HG03342 (cell line): ENCODE measurements around the gene ACSL3.
A peak's percentile ranks its signal among the peaks of the same experiment; 100 is the strongest.

Experiments used
- ATAC-seq: cut with Tn5 transposase; IDR thresholded peaks from one replicate; pipeline ENCODE4 v1.9.1; 2021; ENCODE audit warnings: mild to moderate bottlenecking, moderate library complexity; ENCODE audit not compliant: unreplicated experiment

Gene ACSL3

GRCh38 chr2:222939208-222939856, 78.5 kb downstream of the ACSL3 start:
- peak; percentile 84 for ATAC-seq

GRCh38 chr2:222939979-222940378, 79.1 kb downstream of the ACSL3 start:
- no peak for ATAC-seq

GRCh38 chr2:222941510-222942032, 80.7 kb downstream of the ACSL3 start:
- no peak for ATAC-seq

- ATAC-seq, result no peak
Observed at GRCh38 chr2:222942561-222942960, 81.7 kb downstream of the ACSL3 start.

GRCh38 chr2:222942977-222943376, 82.1 kb downstream of the ACSL3 start:
- no peak for ATAC-seq

GRCh38 chr2:222943820-222944219, 83.0 kb downstream of the ACSL3 start:
- ATAC-seq, result peak; percentile 71

GRCh38 chr2:222944552-222944951, 83.7 kb downstream of the ACSL3 start:
- no peak for ATAC-seq

- ATAC-seq, result no peak
Observed at GRCh38 chr2:222944971-222945740, 84.3 kb downstream of the ACSL3 start.

GRCh38 chr2:222945887-222946286, 85.1 kb downstream of the ACSL3 start:
- ATAC-seq, result no peak

GRCh38 chr2:222946700-222947287, 86.0 kb downstream of the ACSL3 start:
- ATAC-seq, result no peak

GRCh38 chr2:222949073-222949472, 88.2 kb downstream of the ACSL3 start:
- no peak for ATAC-seq

GRCh38 chr2:222949690-222950323, 89.0 kb downstream of the ACSL3 start:
- ATAC-seq, result no peak

GRCh38 chr2:222950638-222951285, 89.9 kb downstream of the ACSL3 start:
- ATAC-seq, result no peak

GRCh38 chr2:222952204-222952603, 91.4 kb downstream of the ACSL3 start:
- ATAC-seq, result no peak

GRCh38 chr2:222955008-222955407, 94.2 kb downstream of the ACSL3 start:
- no peak for ATAC-seq

GRCh38 chr2:222959358-222959757, 98.5 kb downstream of the ACSL3 start:
- no peak for ATAC-seq

- no peak for ATAC-seq
Observed at GRCh38 chr2:222960126-222960525, 99.3 kb downstream of the ACSL3 start.

GRCh38 chr2:222963641-222964040, 102.8 kb downstream of the ACSL3 start:
- no peak for ATAC-seq

GRCh38 chr2:222964376-222965031, 103.7 kb downstream of the ACSL3 start:
- ATAC-seq, result no peak

GRCh38 chr2:222965555-222965954, 104.7 kb downstream of the ACSL3 start:
- ATAC-seq, result no peak
